Stomach (tissue), 4 donors: ENCODE measurements around the gene KIAA0513.

Experiments used
- POLR2A ChIP-seq, 4 donors: fragments of 450-650 bp; IDR thresholded peaks; one replicate each; pipeline ENCODE4 v1.6.1; 2016; ENCODE audit warnings: antibody characterized with exemption in 4 of 4, control low read depth in 2 of 4, mild to moderate bottlenecking in 1 of 4, moderate library complexity in 1 of 4
- POLR2AphosphoS5 ChIP-seq, 3 donors: sonication (generic); formaldehyde crosslinking; IDR thresholded peaks; one replicate each; pipeline ENCODE4 v1.6.1; 2016; ENCODE audit warnings: antibody characterized with exemption in 3 of 3
- TF ChIP-seq, protein P1 (sequence below), 7 experiments: fragments of 450-650 bp in 4 of 7; fragments of 200-600 bp in 3 of 7; sonication (generic) in 3 of 7; IDR thresholded peaks; one replicate each; pipeline ENCODE4 v1.5.1; 2016 to 2019; ENCODE audit warnings: antibody characterized with exemption in 7 of 7, control low read depth in 2 of 7, mild to moderate bottlenecking in 1 of 7

DNA sequence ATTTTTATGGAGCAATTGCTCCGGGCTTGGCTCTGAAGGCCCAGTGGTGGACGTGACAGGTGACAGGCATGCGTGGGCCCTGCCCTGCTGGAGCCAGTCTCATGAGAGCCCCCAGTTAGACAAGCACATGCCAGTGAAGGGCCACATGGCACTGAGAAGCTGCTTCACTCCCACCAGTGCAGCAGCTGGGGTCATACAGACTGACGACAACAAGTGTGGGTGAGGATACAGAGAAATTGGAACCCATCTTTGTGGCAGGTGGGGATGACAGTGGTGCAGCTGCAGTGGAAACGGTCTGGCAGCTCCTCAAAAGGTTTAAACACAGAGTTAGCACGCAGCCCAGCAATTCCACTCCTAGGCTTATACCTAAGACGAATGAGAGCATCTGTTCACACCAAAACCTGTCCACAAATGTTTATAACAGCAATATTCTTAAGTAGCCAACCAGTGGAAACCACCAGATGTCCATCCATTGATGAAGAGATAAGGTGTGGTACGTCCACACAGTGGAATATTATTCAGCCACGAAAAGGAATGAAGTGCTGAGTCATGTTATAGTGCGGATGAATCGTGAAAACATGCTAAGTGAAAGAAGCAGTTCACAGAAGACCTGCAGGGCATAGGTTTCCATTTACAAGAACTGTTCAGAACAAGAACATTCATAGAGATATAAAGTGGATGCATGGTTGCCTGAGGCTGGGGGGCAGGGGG lies 97.2 kb downstream of the KIAA0513 start:
- TF ChIP-seq POLR2A (IDR thresholded peaks at IDR 0.05): no peak
- TF ChIP-seq, protein P1, sequence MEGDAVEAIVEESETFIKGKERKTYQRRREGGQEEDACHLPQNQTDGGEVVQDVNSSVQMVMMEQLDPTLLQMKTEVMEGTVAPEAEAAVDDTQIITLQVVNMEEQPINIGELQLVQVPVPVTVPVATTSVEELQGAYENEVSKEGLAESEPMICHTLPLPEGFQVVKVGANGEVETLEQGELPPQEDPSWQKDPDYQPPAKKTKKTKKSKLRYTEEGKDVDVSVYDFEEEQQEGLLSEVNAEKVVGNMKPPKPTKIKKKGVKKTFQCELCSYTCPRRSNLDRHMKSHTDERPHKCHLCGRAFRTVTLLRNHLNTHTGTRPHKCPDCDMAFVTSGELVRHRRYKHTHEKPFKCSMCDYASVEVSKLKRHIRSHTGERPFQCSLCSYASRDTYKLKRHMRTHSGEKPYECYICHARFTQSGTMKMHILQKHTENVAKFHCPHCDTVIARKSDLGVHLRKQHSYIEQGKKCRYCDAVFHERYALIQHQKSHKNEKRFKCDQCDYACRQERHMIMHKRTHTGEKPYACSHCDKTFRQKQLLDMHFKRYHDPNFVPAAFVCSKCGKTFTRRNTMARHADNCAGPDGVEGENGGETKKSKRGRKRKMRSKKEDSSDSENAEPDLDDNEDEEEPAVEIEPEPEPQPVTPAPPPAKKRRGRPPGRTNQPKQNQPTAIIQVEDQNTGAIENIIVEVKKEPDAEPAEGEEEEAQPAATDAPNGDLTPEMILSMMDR (IDR thresholded peaks at IDR 0.05): no peak
- TF ChIP-seq POLR2AphosphoS5 (IDR thresholded peaks at IDR 0.05): no peak
